NCI-H2029 treated with DMSO at 0.1 percent for 48 hours (cell line): Measurements from ENCODE around the gene AJM1.

Experiments used
- DNase-seq: peaks from one replicate; lab custom pipeline; 2025; lab: John Stamatoyannopoulos, UW

Gene AJM1

GRCh38 chr9:136845465-136846260 lies 3.4 kb downstream of the AJM1 start:
- no peak for DNase-seq

GRCh38 chr9:136846376-136847087 lies 4.3 kb downstream of the AJM1 start:
- DNase-seq: no peak

GRCh38 chr9:136847088-136847825 lies 5.0 kb downstream of the AJM1 start:
- no peak for DNase-seq

- peak; percentile 42 for DNase-seq
Measured at GRCh38 chr9:136847826-136848392, 5.6 kb downstream of the AJM1 start.

- DNase-seq: no peak
Measured at GRCh38 chr9:136848393-136849037, 6.2 kb downstream of the AJM1 start.

- DNase-seq: peak; percentile 94
Measured at GRCh38 chr9:136849038-136849959, 7.0 kb downstream of the AJM1 start, which contains the start of gene PHPT1. TSS of gene PHPT1 (plus strand) at chr9:136849409. CDS start at chr9:136849431, 22 bp downstream.

GRCh38 chr9:136849960-136850865 lies 7.9 kb downstream of the AJM1 start:
- DNase-seq: no peak

- DNase-seq: no peak
Measured at GRCh38 chr9:136850866-136851775, 8.8 kb downstream of the AJM1 start.

GRCh38 chr9:136851941-136852663 lies 9.8 kb downstream of the AJM1 start, which contains the start of gene MAMDC4:
TSS of gene MAMDC4 (plus strand) at chr9:136852346. CDS start at chr9:136852417, 71 bp downstream.
- DNase-seq: no peak

- no peak for DNase-seq
Measured at GRCh38 chr9:136852664-136853595, 10.7 kb downstream of the AJM1 start.

- DNase-seq: no peak
Measured at GRCh38 chr9:136853596-136854112, 11.4 kb downstream of the AJM1 start.

- DNase-seq: no peak
Measured at GRCh38 chr9:136854113-136854841, 12.0 kb downstream of the AJM1 start.

- DNase-seq: no peak
Measured at GRCh38 chr9:136854842-136855460, 12.7 kb downstream of the AJM1 start.

GRCh38 chr9:136855461-136856078 lies 13.3 kb downstream of the AJM1 start:
- no peak for DNase-seq

- DNase-seq: no peak
Measured at GRCh38 chr9:136856079-136856476, 13.8 kb downstream of the AJM1 start.
